NB4 (cell line): Measurements from ENCODE around the gene ZNF200.

ENCODE experiments used
- POLR2A ChIP-seq: IDR thresholded peaks from 2 replicates; pipeline ENCODE4 v1.6.1; 2011; ENCODE audit warnings: mild to moderate bottlenecking; ENCODE audit not compliant: insufficient read length; ENCODE audit errors: extremely low read depth
- TF ChIP-seq, protein P1 (sequence below): IDR thresholded peaks from one replicate; pipeline ENCODE4 v1.5.1; 2012; ENCODE audit warnings: low read depth, low read length

DNA sequence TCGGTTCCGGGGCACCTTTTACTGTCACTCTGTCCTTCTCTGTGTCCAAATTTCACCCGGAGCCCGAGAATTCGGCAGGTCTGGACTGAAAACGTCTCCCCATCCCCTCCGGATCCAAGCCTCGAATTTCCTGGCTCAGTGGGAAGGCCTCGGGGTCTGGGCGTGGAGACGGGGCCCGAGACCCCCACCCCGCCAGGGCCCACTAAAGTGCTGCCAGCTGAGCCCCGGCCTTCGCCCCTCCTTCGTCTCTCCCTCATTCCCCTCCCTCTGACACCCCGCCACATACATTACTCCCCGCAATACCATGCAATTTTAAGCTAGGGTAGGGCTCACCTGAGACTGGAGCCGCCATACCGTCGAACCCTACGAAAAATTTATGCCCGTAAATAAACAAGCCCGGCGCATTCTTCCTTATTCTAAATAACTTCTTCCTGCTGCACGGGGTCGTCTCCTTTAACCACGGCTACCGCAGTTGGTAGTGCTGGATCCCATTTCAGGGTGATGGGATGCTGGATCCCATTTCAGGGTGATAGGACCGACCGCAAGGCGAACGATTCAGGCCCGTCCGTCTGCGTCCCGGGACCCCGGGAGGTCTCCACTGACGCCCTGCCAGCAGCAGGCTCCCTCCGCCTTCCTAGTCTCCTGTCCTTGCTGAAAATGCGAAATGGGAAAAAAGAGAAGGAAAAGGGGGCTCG lies 51.4 kb downstream of the ZNF200 start:
- TF ChIP-seq, protein P1, sequence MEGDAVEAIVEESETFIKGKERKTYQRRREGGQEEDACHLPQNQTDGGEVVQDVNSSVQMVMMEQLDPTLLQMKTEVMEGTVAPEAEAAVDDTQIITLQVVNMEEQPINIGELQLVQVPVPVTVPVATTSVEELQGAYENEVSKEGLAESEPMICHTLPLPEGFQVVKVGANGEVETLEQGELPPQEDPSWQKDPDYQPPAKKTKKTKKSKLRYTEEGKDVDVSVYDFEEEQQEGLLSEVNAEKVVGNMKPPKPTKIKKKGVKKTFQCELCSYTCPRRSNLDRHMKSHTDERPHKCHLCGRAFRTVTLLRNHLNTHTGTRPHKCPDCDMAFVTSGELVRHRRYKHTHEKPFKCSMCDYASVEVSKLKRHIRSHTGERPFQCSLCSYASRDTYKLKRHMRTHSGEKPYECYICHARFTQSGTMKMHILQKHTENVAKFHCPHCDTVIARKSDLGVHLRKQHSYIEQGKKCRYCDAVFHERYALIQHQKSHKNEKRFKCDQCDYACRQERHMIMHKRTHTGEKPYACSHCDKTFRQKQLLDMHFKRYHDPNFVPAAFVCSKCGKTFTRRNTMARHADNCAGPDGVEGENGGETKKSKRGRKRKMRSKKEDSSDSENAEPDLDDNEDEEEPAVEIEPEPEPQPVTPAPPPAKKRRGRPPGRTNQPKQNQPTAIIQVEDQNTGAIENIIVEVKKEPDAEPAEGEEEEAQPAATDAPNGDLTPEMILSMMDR: no peak
- TF ChIP-seq POLR2A: no peak
